MM.1S (cell line): ENCODE measurements around the gene TTC13.

ENCODE experiments used
- EZH2 ChIP-seq: fragments of 300-600 bp; sonication (generic); optimal IDR thresholded peaks from 2 replicates; pipeline ENCODE3; 2017; ENCODE audit warnings: low read depth, mild to moderate bottlenecking, antibody characterized with exemption, low read length, mixed read lengths
- EZH2phosphoT487 ChIP-seq: fragments of 300-600 bp; sonication (generic); IDR thresholded peaks from 2 replicates; pipeline ENCODE4 v1.6.1; 2018; ENCODE audit warnings: antibody characterized with exemption, low read length
- TF ChIP-seq, protein P1 (sequence below): fragments of 300-600 bp; sonication (generic); IDR thresholded peaks from 2 replicates; pipeline ENCODE4 v1.5.1; 2016; ENCODE audit warnings: antibody characterized with exemption, low read length, mixed read lengths

DNA sequence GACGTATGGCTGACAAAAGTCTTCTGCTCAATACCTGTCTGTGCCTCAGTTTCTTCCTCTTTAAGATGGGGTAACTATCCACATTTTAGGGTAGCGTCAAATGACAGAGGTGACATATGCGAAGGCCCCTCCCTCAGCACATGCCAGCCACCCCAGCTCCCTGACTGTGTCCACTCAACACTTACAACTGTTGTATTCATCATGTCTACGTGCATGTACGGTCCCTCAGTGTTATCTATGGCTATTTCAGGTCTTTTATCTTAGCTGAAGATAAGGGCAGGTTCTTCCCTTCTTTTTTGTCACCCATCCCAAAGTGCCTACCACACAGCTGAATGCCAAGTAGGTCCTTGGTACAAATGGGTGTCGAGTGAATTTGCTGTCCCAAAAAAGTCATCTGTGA lies 102.0 kb downstream of the TTC13 start:
- TF ChIP-seq, protein P1, sequence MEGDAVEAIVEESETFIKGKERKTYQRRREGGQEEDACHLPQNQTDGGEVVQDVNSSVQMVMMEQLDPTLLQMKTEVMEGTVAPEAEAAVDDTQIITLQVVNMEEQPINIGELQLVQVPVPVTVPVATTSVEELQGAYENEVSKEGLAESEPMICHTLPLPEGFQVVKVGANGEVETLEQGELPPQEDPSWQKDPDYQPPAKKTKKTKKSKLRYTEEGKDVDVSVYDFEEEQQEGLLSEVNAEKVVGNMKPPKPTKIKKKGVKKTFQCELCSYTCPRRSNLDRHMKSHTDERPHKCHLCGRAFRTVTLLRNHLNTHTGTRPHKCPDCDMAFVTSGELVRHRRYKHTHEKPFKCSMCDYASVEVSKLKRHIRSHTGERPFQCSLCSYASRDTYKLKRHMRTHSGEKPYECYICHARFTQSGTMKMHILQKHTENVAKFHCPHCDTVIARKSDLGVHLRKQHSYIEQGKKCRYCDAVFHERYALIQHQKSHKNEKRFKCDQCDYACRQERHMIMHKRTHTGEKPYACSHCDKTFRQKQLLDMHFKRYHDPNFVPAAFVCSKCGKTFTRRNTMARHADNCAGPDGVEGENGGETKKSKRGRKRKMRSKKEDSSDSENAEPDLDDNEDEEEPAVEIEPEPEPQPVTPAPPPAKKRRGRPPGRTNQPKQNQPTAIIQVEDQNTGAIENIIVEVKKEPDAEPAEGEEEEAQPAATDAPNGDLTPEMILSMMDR: no peak
- TF ChIP-seq EZH2 (no peak), EZH2phosphoT487 (no peak)
